Heart right ventricle (tissue), 16 donors: Measurements from ENCODE around the gene C16orf82. TPM values are rescaled to one million over a fixed set of nuclear protein-coding genes. Genes with fewer than 3 reads are reported as not detected.

Experiments
- ATAC-seq, 8 donors: fragments of 200-7000 bp; cut with Tn5 transposase; one replicate each; pipeline ENCODE4 v1.9.1; 2020; ENCODE audit warnings: mild to moderate bottlenecking in 8 of 8, moderate library complexity in 8 of 8, moderate number of reproducible peaks in 1 of 8
- DNase-seq, 2 donors: peaks; one replicate each; pipeline ENCODE4 v3.0.0-alpha.2; 2020
- H3K27ac ChIP-seq, 10 donors: fragments of 200-600 bp; sonication (generic) in 2 of 10; one replicate each; pipeline versions ENCODE4 v1.5.0 to v1.8.0; 2020 to 2022; ENCODE audit warnings: mild to moderate bottlenecking in 3 of 10
- H3K27me3 ChIP-seq, 7 donors: fragments of 200-600 bp; one replicate each; pipeline ENCODE4 v1.8.0; 2021 to 2022; ENCODE audit warnings: mild to moderate bottlenecking in 2 of 7
- H3K36me3 ChIP-seq, 9 donors: fragments of 200-600 bp; sonication (generic) in 1 of 9; one replicate each; pipeline versions ENCODE4 v1.5.0 to v1.8.0; 2020 to 2022; ENCODE audit warnings: mild to moderate bottlenecking in 2 of 9
- H3K4me1 ChIP-seq, 9 donors: fragments of 200-600 bp; sonication (generic) in 1 of 9; one replicate each; pipeline versions ENCODE4 v1.5.0 to v1.8.0; 2020 to 2022; ENCODE audit warnings: mild to moderate bottlenecking in 4 of 9
- H3K4me3 ChIP-seq, 10 donors: fragments of 200-600 bp; sonication (generic) in 2 of 10; one replicate each; pipeline versions ENCODE4 v1.5.0 to v1.8.0; 2020 to 2022; ENCODE audit warnings: mild to moderate bottlenecking in 7 of 10, moderate library complexity in 2 of 10
- H3K9me3 ChIP-seq, 11 donors: fragments of 200-600 bp in 10 of 11; sonication (generic) in 2 of 11; one replicate each; pipeline versions ENCODE4 v1.5.0 to v1.8.0; 2013 to 2022; ENCODE audit warnings: mild to moderate bottlenecking in 2 of 11, control low read depth in 1 of 11, moderate library complexity in 1 of 11
- CTCF ChIP-seq, 9 donors: fragments of 200-600 bp; sonication (generic) in 2 of 9; IDR thresholded peaks; one replicate each; pipeline versions ENCODE4 v1.5.0 to v1.8.0; 2021 to 2022; ENCODE audit warnings: antibody characterized with exemption in 9 of 9, mild to moderate bottlenecking in 5 of 9, moderate library complexity in 1 of 9
- WGBS, 2 donors: extraction: QIAGEN DNeasy Blood & Tissue Kit; methylation state at CpG; one replicate each; pipeline ENCODE4 v1.1.7; 2013; ENCODE audit warnings: inconsistent platforms in 1 of 2; 5-methylcytosine and 5-hydroxymethylcytosine counted together
- intact Hi-C, 10 donors: fragments of 100-400 bp; cut with DNase I; formaldehyde crosslinking; loops; one replicate each; pipeline versions ENCODE4 v1.11.1 to v1.14.2; 2022
- polyA plus RNA-seq, 2 donors: library from polyadenylated mRNA; stranded (reverse); fragments of 200-250 nt; gene quantifications; one replicate each; pipeline ENCODE4 v1.2.3, GENCODE V29; 2013
- total RNA-seq, 10 donors: library from RNA; stranded (reverse); fragmentation: NEBNext Ultra II Directional in 3 of 10; extraction: Animal tissue kit (Norgen Biotek cat#: 25700) in 3 of 10; gene quantifications; one replicate each; pipeline versions ENCODE4 v1.2.1 to v1.2.4, GENCODE V29; 2021 to 2023
- donor health status: Arrhythmogenic right ventricular cardiomyopathy.
- donor health status: ischemic (EF 13 %, LVEDD 7.1; RV severe dilation, severe dysfunction).
- donor health status: healthy with polysubstance abuse.
- donor health status: DM: no; HTN: yes; CAD: no.
- donor health status: DM: no; HTN: no; CAD: no.
- donor health status: ischemic (EF 25% LVEDD 6.9; RV normal size, moderate dysfunction).
- donor health status: ischemic (EF 25% LVEDD 5.7; RV mildly dilated, moderate dysfunction).
- donor health status: healthy.
- donor health status: DM: yes; HTN: yes; CAD: no.
- donor health status: Ischemic cardiomyopathy.
- donor health status: ischemic (EF 35%, LVEDD 5.7; RV mildly dilated, moderate dysfunction).
- donor health status: nonischemic (EF 11% LVEDD 7.7; RV severe dilation, severe dysfunction).
- donor health status: DM: yes; HTN: yes; CAD: no.
- donor health status: PGD.
- donor health status: ischemic (EF 29% LVEDD 5.4; RV normal size, mild dysfunction).
- donor health status: nonischemic (EF 23%, LVEDD 6.1; RV moderate dilation, normal function).

The C16orf82 gene
- total and polyA plus RNA-seq, 12 donors: not detected

- no peak overlapping the region for H3K4me3 ChIP-seq
- no peak for ATAC-seq
- intact Hi-C loops: no loop called here
- TF ChIP-seq CTCF (IDR thresholded peaks at IDR 0.05): no peak
- no peaks in the 10 kb centered on the region for H3K4me1 ChIP-seq
- no peak for DNase-seq
- peaks cover 0 to 24% (median 0%) of the 10 kb centered on the region in 11 donors for H3K9me3 ChIP-seq
- no peaks in the 10 kb centered on the region for H3K36me3 ChIP-seq
- 81 to 83% methylated on average over 11 of the region's 11 CpGs for WGBS, 2 donors
- peaks cover 0 to 26% (median 9%) of the 10 kb centered on the region in 7 donors for H3K27me3 ChIP-seq
- no peak overlapping the region for H3K27ac ChIP-seq
Measured at GRCh38 chr16:27073733-27074132, 7.0 kb downstream of the C16orf82 start.

- peak in 5 of 9 donors; percentile 23 to 36 (median 26) for TF ChIP-seq CTCF (IDR thresholded peaks at IDR 0.05)
- 12 to 13% methylated on average over 4 of the region's 4 CpGs for WGBS, 2 donors
- DNase-seq (no peak), ATAC-seq (no peak)
- Histone ChIP-seq H3K9me3 (peaks cover 0 to 7% (median 0%) of the 10 kb centered on the region in 11 donors), H3K27ac (no peak overlapping the region), H3K27me3 (peaks cover 5 to 68% (median 53%) of the 10 kb centered on the region in 7 donors), H3K4me3 (no peak overlapping the region), H3K36me3 (no peaks in the 10 kb centered on the region), H3K4me1 (no peaks in the 10 kb centered on the region)
- intact Hi-C loops: loop anchor here in 1 of 10 donors (10.0 kb wide), 1 partner anchor 56 kb away; no protein-coding TSS in a partner anchor
Measured at GRCh38 chr16:27080895-27081294, 14.2 kb downstream of the C16orf82 start.

- no peak for TF ChIP-seq CTCF (IDR thresholded peaks at IDR 0.05)
- WGBS, 2 donors: 32 to 40% methylated on average over 11 of the region's 11 CpGs
- Histone ChIP-seq H3K9me3 (no peaks in the 10 kb centered on the region), H3K27ac (peak overlapping the region in 5 of 10 donors; percentile 7 to 52 (median 30)), H3K27me3 (peaks cover 5 to 72% (median 51%) of the 10 kb centered on the region in 7 donors), H3K36me3 (no peaks in the 10 kb centered on the region), H3K4me3 (no peak overlapping the region), H3K4me1 (no peaks in the 10 kb centered on the region)
- ATAC-seq (peak in 6 of 8 donors; percentile 35 to 75 (median 62)), DNase-seq (peak; percentile 16 to 31)
- intact Hi-C loops: loop anchor here in 1 of 10 donors (10.0 kb wide), 1 partner anchor 59 kb away; no protein-coding TSS in a partner anchor
Measured at GRCh38 chr16:27083861-27084261, 17.1 kb downstream of the C16orf82 start.

- Histone ChIP-seq H3K36me3 (no peaks in the 10 kb centered on the region), H3K27ac (peak overlapping the region in 2 of 10 donors; percentile 7 to 30), H3K4me3 (no peak overlapping the region), H3K4me1 (no peaks in the 10 kb centered on the region), H3K9me3 (no peaks in the 10 kb centered on the region), H3K27me3 (peaks cover 5 to 68% (median 47%) of the 10 kb centered on the region in 7 donors)
- no peak for TF ChIP-seq CTCF (IDR thresholded peaks at IDR 0.05)
- ATAC-seq (no peak), DNase-seq (no peak)
- WGBS, 2 donors: 46 to 50% methylated on average over 9 of the region's 9 CpGs
- intact Hi-C loops: loop anchor here in 1 of 10 donors (10.0 kb wide), 1 partner anchor 60 kb away; no protein-coding TSS in a partner anchor
Measured at GRCh38 chr16:27084307-27085028, 17.7 kb downstream of the C16orf82 start.
